ENCODE measurements around the gene CTU1.

Gene CTU1

GRCh38 chr19:51070334-51071094 lies 37.7 kb downstream of the CTU1 start:
- no peak overlapping the region for H3K27ac ChIP-seq (ENCODE audit: low read length)
- H3K4me3 ChIP-seq (ENCODE audit: low read length) = no peak overlapping the region
- no peaks in the 10 kb centered on the region for H3K27me3 ChIP-seq (ENCODE audit: control insufficient read depth, insufficient read depth, low read length)
- no peaks in the 10 kb centered on the region for H3K36me3 ChIP-seq (ENCODE audit: control insufficient read depth, insufficient read depth, low read length)
- no CpG with 5 or more reads among the region's 5 CpGs for WGBS (ENCODE audit: insufficient coverage, insufficient read length)
- DNase-seq (ENCODE audit: low read depth, low spot score) = no peak
- no peaks in the 10 kb centered on the region; the same call in 1 of the 2 replicates for H3K4me1 ChIP-seq (ENCODE audit: control insufficient read depth, insufficient read depth, low read length)
- no peaks in the 10 kb centered on the region for H3K9me3 ChIP-seq (ENCODE audit: control insufficient read depth, insufficient read depth, low read length)

GRCh38 chr19:51066393-51067186 lies 41.6 kb downstream of the CTU1 start:
- Histone ChIP-seq H3K27me3 (ENCODE audit: control insufficient read depth, insufficient read depth, low read length) (no peaks in the 10 kb centered on the region), H3K4me1 (ENCODE audit: control insufficient read depth, insufficient read depth, low read length) (no peaks in the 10 kb centered on the region; the same call in 1 of the 2 replicates), H3K9me3 (ENCODE audit: control insufficient read depth, insufficient read depth, low read length) (no peaks in the 10 kb centered on the region), H3K27ac (ENCODE audit: low read length) (no peak overlapping the region), H3K4me3 (ENCODE audit: low read length) (no peak overlapping the region), H3K36me3 (ENCODE audit: control insufficient read depth, insufficient read depth, low read length) (no peaks in the 10 kb centered on the region)
- WGBS (ENCODE audit: insufficient coverage, insufficient read length) = 100% methylated on average over 3 of the region's 7 CpGs
- no peak for DNase-seq (ENCODE audit: low read depth, low spot score)

DNA sequence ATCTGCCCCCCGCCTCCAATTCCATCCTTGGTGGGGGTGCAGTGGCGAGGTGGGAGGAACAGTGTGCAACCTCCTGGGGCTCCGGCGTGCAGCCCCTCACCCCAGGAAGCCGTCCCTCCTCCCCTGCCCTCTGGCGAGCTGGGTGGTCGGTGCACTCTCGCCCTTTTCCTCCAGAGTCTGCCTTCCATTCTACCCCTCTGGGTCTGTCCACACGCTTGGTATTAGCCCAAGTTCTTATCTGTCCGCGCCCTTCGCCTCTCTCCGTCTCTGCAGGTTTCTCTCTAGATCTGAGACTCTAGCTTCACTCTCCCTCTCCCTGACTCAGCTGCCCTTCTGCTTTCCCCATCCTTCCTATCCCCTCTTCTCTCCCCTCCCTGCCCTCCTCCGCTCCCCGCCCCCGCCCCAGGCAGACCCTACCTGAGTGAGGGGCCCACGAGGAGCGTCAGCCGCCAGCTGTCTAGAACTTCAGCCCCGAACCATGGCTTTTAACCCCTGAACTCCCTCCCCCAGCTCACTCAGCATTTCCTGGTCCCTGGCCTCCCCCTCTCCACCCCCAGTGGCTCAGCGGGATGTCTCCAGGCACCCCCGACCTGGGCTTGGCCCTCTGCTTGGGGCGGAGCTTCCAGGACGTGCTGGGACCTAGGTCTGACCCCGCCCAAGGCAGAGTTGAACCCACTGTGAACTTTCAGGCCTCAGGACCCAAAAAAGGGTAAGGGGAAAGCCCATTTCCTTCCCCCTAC lies 42.8 kb downstream of the CTU1 start:
- Histone ChIP-seq H3K4me3 (ENCODE audit: low read length) (peak overlapping the region; percentile 52; the same call in 1 of the 2 replicates), H3K27ac (ENCODE audit: low read length) (no peak overlapping the region), H3K36me3 (ENCODE audit: control insufficient read depth, insufficient read depth, low read length) (no peaks in the 10 kb centered on the region), H3K9me3 (ENCODE audit: control insufficient read depth, insufficient read depth, low read length) (no peaks in the 10 kb centered on the region), H3K27me3 (ENCODE audit: control insufficient read depth, insufficient read depth, low read length) (no peaks in the 10 kb centered on the region), H3K4me1 (ENCODE audit: control insufficient read depth, insufficient read depth, low read length) (no peaks in the 10 kb centered on the region; the same call in 1 of the 2 replicates)
- no CpG with 5 or more reads among the region's 25 CpGs for WGBS (ENCODE audit: insufficient coverage, insufficient read length)
- no peak for DNase-seq (ENCODE audit: low read depth, low spot score)

GRCh38 chr19:51064534-51065220 lies 43.5 kb downstream of the CTU1 start, which contains the start of gene KLK13:
KLK13 (minus strand) TSS chr19:51065092; CDS start chr19:51065067, 25 bp downstream.
- Histone ChIP-seq H3K36me3 (ENCODE audit: control insufficient read depth, insufficient read depth, low read length) (no peaks in the 10 kb centered on the region), H3K27me3 (ENCODE audit: control insufficient read depth, insufficient read depth, low read length) (no peaks in the 10 kb centered on the region), H3K4me3 (ENCODE audit: low read length) (peak within 1 kb of the TSS; percentile 52; the same call in 1 of the 2 replicates), H3K27ac (ENCODE audit: low read length) (no peak within 1 kb of the TSS), H3K4me1 (ENCODE audit: control insufficient read depth, insufficient read depth, low read length) (no peaks in the 10 kb centered on the region; the same call in 1 of the 2 replicates), H3K9me3 (ENCODE audit: control insufficient read depth, insufficient read depth, low read length) (no peaks in the 10 kb centered on the region)
- no peak for DNase-seq (ENCODE audit: low read depth, low spot score)
- no CpG with 5 or more reads among the region's 38 CpGs for WGBS (ENCODE audit: insufficient coverage, insufficient read length)

DNA sequence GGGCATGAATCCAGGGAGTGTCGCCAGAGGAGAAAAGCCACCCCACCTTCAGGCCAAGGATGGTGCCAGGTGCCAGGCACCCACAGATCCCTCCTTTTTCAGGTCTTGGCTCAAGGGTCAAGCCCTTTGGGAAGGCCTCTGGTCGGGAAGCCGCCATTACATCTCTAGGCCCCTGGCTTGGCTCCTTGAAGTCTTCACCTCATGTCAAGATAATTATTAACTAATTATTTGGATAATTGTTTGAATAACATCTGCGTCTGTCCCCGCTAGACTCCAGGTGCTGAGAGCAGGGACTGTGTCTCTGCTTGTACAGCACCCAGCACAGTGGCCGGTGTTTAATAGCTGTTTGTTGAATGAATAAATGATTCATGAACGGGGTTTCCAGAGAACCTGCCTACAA lies 44.5 kb downstream of the CTU1 start:
- DNase-seq (ENCODE audit: low read depth, low spot score) = no peak
- no peak overlapping the region for H3K4me3 ChIP-seq (ENCODE audit: low read length)
- no peaks in the 10 kb centered on the region for H3K36me3 ChIP-seq (ENCODE audit: control insufficient read depth, insufficient read depth, low read length)
- H3K27ac ChIP-seq (ENCODE audit: low read length) = no peak overlapping the region
- no peaks in the 10 kb centered on the region; the same call in 1 of the 2 replicates for H3K4me1 ChIP-seq (ENCODE audit: control insufficient read depth, insufficient read depth, low read length)
- no peaks in the 10 kb centered on the region for H3K9me3 ChIP-seq (ENCODE audit: control insufficient read depth, insufficient read depth, low read length)
- WGBS (ENCODE audit: insufficient coverage, insufficient read length) = no CpG with 5 or more reads among the region's 7 CpGs
- no peaks in the 10 kb centered on the region for H3K27me3 ChIP-seq (ENCODE audit: control insufficient read depth, insufficient read depth, low read length)

GRCh38 chr19:51060973-51061372 lies 47.2 kb downstream of the CTU1 start:
- no peak for DNase-seq (ENCODE audit: low read depth, low spot score)
- Histone ChIP-seq H3K4me3 (ENCODE audit: low read length) (no peak overlapping the region), H3K36me3 (ENCODE audit: control insufficient read depth, insufficient read depth, low read length) (no peaks in the 10 kb centered on the region), H3K27ac (ENCODE audit: low read length) (no peak overlapping the region), H3K27me3 (ENCODE audit: control insufficient read depth, insufficient read depth, low read length) (no peaks in the 10 kb centered on the region), H3K4me1 (ENCODE audit: control insufficient read depth, insufficient read depth, low read length) (no peaks in the 10 kb centered on the region; the same call in 1 of the 2 replicates), H3K9me3 (ENCODE audit: control insufficient read depth, insufficient read depth, low read length) (no peaks in the 10 kb centered on the region)
- WGBS (ENCODE audit: insufficient coverage, insufficient read length) = 100% methylated on average over 1 of the region's 1 CpG

DNA sequence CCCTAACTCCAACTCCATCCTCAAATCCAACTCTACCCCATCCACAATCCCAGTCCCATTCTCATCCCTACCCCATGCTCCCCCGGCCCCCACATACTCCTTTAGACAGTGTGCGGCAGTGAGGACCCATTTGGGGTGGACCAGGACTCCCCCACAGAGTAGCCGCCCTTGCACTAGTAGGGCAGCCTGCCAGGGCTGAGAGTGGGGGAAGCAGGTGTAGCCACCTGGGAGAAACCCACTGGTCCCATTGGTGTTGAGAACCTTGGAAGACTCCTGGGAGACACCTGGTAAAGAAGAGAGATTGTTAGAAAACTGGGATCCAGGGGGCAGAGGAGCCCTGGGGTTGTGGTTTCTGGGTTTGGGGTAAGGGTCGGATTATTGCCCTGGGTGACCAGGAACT lies 47.9 kb downstream of the CTU1 start:
- H3K27ac ChIP-seq (ENCODE audit: low read length) = no peak overlapping the region
- WGBS (ENCODE audit: insufficient coverage, insufficient read length) = 100% methylated on average over 1 of the region's 4 CpGs
- no peak overlapping the region for H3K4me3 ChIP-seq (ENCODE audit: low read length)
- H3K27me3 ChIP-seq (ENCODE audit: control insufficient read depth, insufficient read depth, low read length) = no peaks in the 10 kb centered on the region
- no peaks in the 10 kb centered on the region for H3K9me3 ChIP-seq (ENCODE audit: control insufficient read depth, insufficient read depth, low read length)
- no peaks in the 10 kb centered on the region for H3K36me3 ChIP-seq (ENCODE audit: control insufficient read depth, insufficient read depth, low read length)
- no peaks in the 10 kb centered on the region for H3K4me1 ChIP-seq (ENCODE audit: control insufficient read depth, insufficient read depth, low read length)
- no peak for DNase-seq (ENCODE audit: low read depth, low spot score)

DNA sequence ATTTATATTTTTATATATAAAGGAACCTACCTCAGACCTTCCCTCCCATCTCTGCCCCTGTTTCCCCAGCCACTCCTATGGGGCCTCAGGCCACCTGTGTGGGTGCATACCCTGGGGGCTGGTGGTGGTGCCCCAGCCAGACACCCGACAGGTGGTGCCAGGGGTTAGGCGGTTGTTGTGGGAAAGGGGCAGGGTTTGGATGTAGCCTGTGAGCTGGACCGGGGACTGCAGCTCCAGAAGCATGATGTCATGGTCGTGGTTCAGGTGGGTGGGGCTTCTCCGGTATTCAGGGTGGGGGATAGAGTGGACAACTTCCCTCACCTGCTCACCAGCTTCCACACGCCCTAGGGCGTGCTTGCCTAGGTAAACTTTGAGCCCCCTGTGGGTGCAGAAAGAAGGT lies 48.5 kb downstream of the CTU1 start:
- no peaks in the 10 kb centered on the region for H3K36me3 ChIP-seq (ENCODE audit: control insufficient read depth, insufficient read depth, low read length)
- H3K27ac ChIP-seq (ENCODE audit: low read length) = no peak overlapping the region
- no peaks in the 10 kb centered on the region for H3K27me3 ChIP-seq (ENCODE audit: control insufficient read depth, insufficient read depth, low read length)
- H3K9me3 ChIP-seq (ENCODE audit: control insufficient read depth, insufficient read depth, low read length) = no peaks in the 10 kb centered on the region
- no peak overlapping the region for H3K4me3 ChIP-seq (ENCODE audit: low read length)
- no CpG with 5 or more reads among the region's 7 CpGs for WGBS (ENCODE audit: insufficient coverage, insufficient read length)
- DNase-seq (ENCODE audit: low read depth, low spot score) = no peak
- H3K4me1 ChIP-seq (ENCODE audit: control insufficient read depth, insufficient read depth, low read length) = no peaks in the 10 kb centered on the region

GRCh38 chr19:51055866-51056265 lies 52.3 kb downstream of the CTU1 start:
- Histone ChIP-seq H3K36me3 (ENCODE audit: control insufficient read depth, insufficient read depth, low read length) (no peaks in the 10 kb centered on the region), H3K27me3 (ENCODE audit: control insufficient read depth, insufficient read depth, low read length) (no peaks in the 10 kb centered on the region), H3K27ac (ENCODE audit: low read length) (no peak overlapping the region), H3K9me3 (ENCODE audit: control insufficient read depth, insufficient read depth, low read length) (no peaks in the 10 kb centered on the region), H3K4me1 (ENCODE audit: control insufficient read depth, insufficient read depth, low read length) (no peaks in the 10 kb centered on the region), H3K4me3 (ENCODE audit: low read length) (no peak overlapping the region)
- no peak for DNase-seq (ENCODE audit: low read depth, low spot score)

Data from iPS DF 6.9 (cell line).